A549 (cell line): ENCODE results near the gene DEFB118. TPM values are rescaled to one million over a fixed set of nuclear protein-coding genes. Genes with fewer than 3 reads are reported as not detected.

Experiments
- ATAC-seq, 2 experiments: fragments of 200-7000 bp in 1 of 2; fragments of >200 bp in 1 of 2; cut with Nextera tagmentation in 1 of 2; cut with Tn5 transposase in 1 of 2; 3 replicates each; pipeline versions ENCODE4 v1.8.0 to v1.9.1; 2018 to 2020; ENCODE audit warnings: mild to moderate bottlenecking in 1 of 2, moderate library complexity in 1 of 2
- CTCF ChIA-PET: fragments of 300-600 bp; sonication (Branson Sonifier 250); formaldehyde crosslinking; extraction: SDS; loops from one replicate; lab custom pipeline; 2021; ENCODE audit warnings: antibody characterized with exemption, inconsistent platforms; lab: Yijun Ruan, JAX
- POLR2A ChIA-PET: fragments of 350-600 bp; formaldehyde crosslinking; extraction: SDS; loops from one replicate; lab custom pipeline; 2021; ENCODE audit warnings: antibody characterized with exemption, inconsistent platforms; lab: Yijun Ruan, JAX
- DNase-seq, 2 experiments: peaks; one replicate each; pipeline versions ENCODE4 v3.0.0 to v3.0.0-alpha.2; 2011 to 2016; ENCODE audit warnings: low read depth in 1 of 2, low spot score in 1 of 2
- FAIRE-seq: peaks from 2 replicates; lab custom pipeline; 2011; peaks lifted over from hg19 to GRCh38; lab: Jason Lieb, UNC
- H3K27ac ChIP-seq, 2 experiments: fragments of >200 bp; sonication (Bioruptor Twin); formaldehyde crosslinking; 3 replicates each; pipeline ENCODE4 v1.5.1; 2016 to 2017
- H3K4me1 ChIP-seq: fragments of >200 bp; sonication (Bioruptor Twin); formaldehyde crosslinking; 3 replicates; pipeline ENCODE4 v1.6.1; 2016
- H3K4me2 ChIP-seq: fragments of >200 bp; sonication (Bioruptor Twin); formaldehyde crosslinking; 3 replicates; pipeline ENCODE4 v1.6.1; 2016
- H3K4me3 ChIP-seq: fragments of >200 bp; sonication (Bioruptor Twin); formaldehyde crosslinking; 3 replicates; pipeline ENCODE4 v1.5.1; 2016
- H3K9me3 ChIP-seq: fragments of >200 bp; sonication (Bioruptor Twin); formaldehyde crosslinking; 3 replicates; pipeline ENCODE4 v1.6.1; 2016
- BHLHE40 ChIP-seq: IDR thresholded peaks from 2 replicates; pipeline ENCODE4 v1.6.1; 2012; ENCODE audit warnings: low read depth, low read length, inconsistent platforms
- CBX8 ChIP-seq: fragments of 200-600 bp; sonication (generic); IDR thresholded peaks from 2 replicates; pipeline ENCODE4 v1.6.1; 2016
- CHD2 ChIP-seq: fragments of 150-350 bp; IDR thresholded peaks from 2 replicates; pipeline ENCODE4 v1.6.1; 2014; ENCODE audit warnings: low read length; ENCODE audit not compliant: partially characterized antibody
- E2F6 ChIP-seq: IDR thresholded peaks from 2 replicates; pipeline ENCODE4 v1.6.1; 2012; ENCODE audit warnings: low read depth, borderline replicate concordance
- EHMT2 ChIP-seq: fragments of 200-600 bp; sonication (generic); IDR thresholded peaks from 2 replicates; pipeline ENCODE4 v1.6.1; 2016; ENCODE audit warnings: antibody characterized with exemption, low read depth, mild to moderate bottlenecking, moderate library complexity
- ELK1 ChIP-seq: fragments of 150-350 bp; IDR thresholded peaks from 2 replicates; pipeline ENCODE4 v1.6.1; 2014; ENCODE audit warnings: low read depth, mild to moderate bottlenecking, low read length
- EP300 ChIP-seq, 2 experiments: fragments of >200 bp; sonication (Bioruptor Twin); formaldehyde crosslinking; IDR thresholded peaks; 2 replicates in 1 of 2; 3 replicates in 1 of 2; pipeline ENCODE4 v1.6.1; 2016 to 2017
- FOSL2 ChIP-seq, 2 experiments: fragments of 450-650 bp in 1 of 2; fragments of >200 bp in 1 of 2; sonication (Bioruptor Twin) in 1 of 2; formaldehyde crosslinking; IDR thresholded peaks; 2 replicates each; pipeline versions ENCODE4 v1.5.0 to v1.6.1; 2016 to 2020; ENCODE audit warnings: mild to moderate bottlenecking in 1 of 2, moderate library complexity in 1 of 2
- GATA3 ChIP-seq: IDR thresholded peaks from 2 replicates; pipeline ENCODE4 v1.6.1; 2012; ENCODE audit warnings: borderline replicate concordance
- HOXB13 ChIP-seq: fragments of 250-450 bp; sonication (Bioruptor Pico); IDR thresholded peaks from 2 replicates; pipeline ENCODE4 v1.5.0; 2020; ENCODE audit warnings: low read depth, mild to moderate bottlenecking, moderate library complexity
- KDM1A ChIP-seq: fragments of 200-600 bp; sonication (generic); IDR thresholded peaks from 2 replicates; pipeline ENCODE4 v1.6.1; 2016; ENCODE audit warnings: low read depth, mild to moderate bottlenecking
- MAX ChIP-seq: IDR thresholded peaks from 2 replicates; pipeline ENCODE4 v1.6.1; 2012
- MYC ChIP-seq: IDR thresholded peaks from 2 replicates; pipeline ENCODE4 v1.6.1; 2012; ENCODE audit warnings: mild to moderate bottlenecking, inconsistent platforms, low read length, improper control_type of control experiment, borderline replicate concordance
- NFE2L2 ChIP-seq: fragments of 150-350 bp; conservative IDR thresholded peaks from 2 replicates; pipeline ENCODE4 v1.6.1; 2014; ENCODE audit warnings: low read length
- NPAS2 ChIP-seq: fragments of 250-450 bp; sonication (Bioruptor Pico); IDR thresholded peaks from 2 replicates; pipeline ENCODE4 v1.8.0; 2022; ENCODE audit warnings: mild to moderate bottlenecking, moderate library complexity, borderline replicate concordance
- NR3C1 ChIP-seq: fragments of >200 bp; sonication (Bioruptor Twin); formaldehyde crosslinking; IDR thresholded peaks from 3 replicates; pipeline ENCODE4 v1.6.1; 2017
- RAD21 ChIP-seq, 2 experiments: fragments of >200 bp in 1 of 2; sonication (Bioruptor Twin) in 1 of 2; formaldehyde crosslinking in 1 of 2; IDR thresholded peaks in 1 of 2; conservative IDR thresholded peaks in 1 of 2; 2 replicates in 1 of 2; 3 replicates in 1 of 2; pipeline ENCODE4 v1.6.1; 2012 to 2018; ENCODE audit warnings: inconsistent platforms in 1 of 2
- RCOR1 ChIP-seq: fragments of 150-350 bp; IDR thresholded peaks from 2 replicates; pipeline ENCODE4 v1.6.1; 2014; ENCODE audit warnings: antibody characterized with exemption, low read length, low read depth
- RNF2 ChIP-seq: fragments of 200-600 bp; sonication (generic); IDR thresholded peaks from 2 replicates; pipeline ENCODE4 v1.6.1; 2016; ENCODE audit warnings: low read depth, mild to moderate bottlenecking, antibody characterized with exemption, moderate library complexity, borderline replicate concordance
- SREBF2 ChIP-seq: fragments of 450-650 bp; IDR thresholded peaks from 2 replicates; pipeline ENCODE4 v1.6.1; 2014; ENCODE audit warnings: mild to moderate bottlenecking, moderate library complexity
- TFCP2L1 ChIP-seq: fragments of 250-450 bp; sonication (Bioruptor Pico); IDR thresholded peaks from 2 replicates; pipeline ENCODE4 v1.5.0; 2021; ENCODE audit warnings: mild to moderate bottlenecking
- TP53 ChIP-seq: fragments of 250-450 bp; sonication (Bioruptor Pico); IDR thresholded peaks from 2 replicates; pipeline ENCODE4 v1.5.0; 2021; ENCODE audit warnings: mild to moderate bottlenecking, moderate library complexity
- ZFP36 ChIP-seq: fragments of 450-650 bp; IDR thresholded peaks from 2 replicates; pipeline ENCODE4 v1.6.1; 2014; ENCODE audit warnings: borderline replicate concordance; ENCODE audit not compliant: partially characterized antibody
- ZSCAN20 ChIP-seq: fragments of 250-450 bp; sonication (Bioruptor Pico); IDR thresholded peaks from 2 replicates; pipeline ENCODE4 v1.8.0; 2022; ENCODE audit warnings: mild to moderate bottlenecking, moderate library complexity
- WGBS: methylation state at CpG from one replicate; pipeline ENCODE4 v1.1.6; 2017; ENCODE audit errors: missing lambda C conversion rate; 5-methylcytosine and 5-hydroxymethylcytosine counted together
- polyA plus RNA-seq, 4 experiments: library from polyadenylated mRNA; depleted of rRNA in 3 of 4; stranded (reverse); fragments of >200 nt; fragmentation: RNase III in 1 of 4; extraction: RNeasy Plus Mini Kit Qiagen cat#74134 plus additional on column Dnase treatment in 1 of 4; gene quantifications; 2 replicates in 3 of 4; 3 replicates in 1 of 4; pipeline ENCODE4 v1.2.3, GENCODE V29; 2011 to 2017
- TF ChIP-seq, protein P1 (sequence below): fragments of >200 bp; sonication (Bioruptor Twin); formaldehyde crosslinking; IDR thresholded peaks from 2 replicates; pipeline ENCODE4 v1.6.1; 2016
- TF ChIP-seq, protein P2 (sequence below): fragments of 450-650 bp; IDR thresholded peaks from 2 replicates; pipeline ENCODE4 v1.6.1; 2014; ENCODE audit warnings: antibody characterized with exemption
- TF ChIP-seq, protein P3 (sequence below): fragments of 250-450 bp; sonication (Bioruptor Pico); IDR thresholded peaks from 2 replicates; pipeline ENCODE4 v1.5.0; 2021; ENCODE audit warnings: mild to moderate bottlenecking, moderate library complexity, borderline replicate concordance

The DEFB118 gene
- polyA plus RNA-seq, 2 of the 4 experiments (the other 2 are of a cell fraction), result not detected

- no peak for TF ChIP-seq RCOR1
- no peak for TF ChIP-seq NPAS2 (CRISPR knock-in tag)
- TF ChIP-seq EP300 (IDR thresholded peaks at IDR 0.05), result no peak
- TF ChIP-seq, protein P1, sequence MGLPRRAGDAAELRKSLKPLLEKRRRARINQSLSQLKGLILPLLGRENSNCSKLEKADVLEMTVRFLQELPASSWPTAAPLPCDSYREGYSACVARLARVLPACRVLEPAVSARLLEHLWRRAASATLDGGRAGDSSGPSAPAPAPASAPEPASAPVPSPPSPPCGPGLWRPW, result no peak
- TF ChIP-seq MAX, result no peak
- TF ChIP-seq TFCP2L1 (CRISPR knock-in tag), result no peak
- TF ChIP-seq RNF2, result no peak
- no peak for TF ChIP-seq RAD21 (conservative IDR thresholded peaks at IDR 0.05 in 1 of 2, IDR thresholded peaks at IDR 0.05 in 1 of 2)
- no peak for TF ChIP-seq NFE2L2
- no peak for TF ChIP-seq GATA3
- TF ChIP-seq FOSL2 (IDR thresholded peaks at IDR 0.05), result no peak
- no peak for TF ChIP-seq FOSL2 (CRISPR knock-in tag; IDR thresholded peaks at IDR 0.05)
- TF ChIP-seq CBX8, result no peak
- TF ChIP-seq TP53 (CRISPR knock-in tag), result no peak
- TF ChIP-seq HOXB13, result no peak
- TF ChIP-seq ELK1, result no peak
- no peak for TF ChIP-seq EHMT2
- no peak for TF ChIP-seq NR3C1
- no peak for TF ChIP-seq MYC
- FAIRE-seq (no peak), DNase-seq (no peak), ATAC-seq (no peak)
- 0% methylated on average over 1 of the region's 1 CpG for WGBS
- H3K4me3 ChIP-seq, result no peak within 1 kb of the TSS
- CTCF ChIA-PET, result interaction anchor here (0.9 to 1.6 kb wide), 4 partner anchors 13 to 113 kb away, joined by 3 to 4 read pairs (median 3); no protein-coding TSS in a partner anchor
- H3K27ac ChIP-seq, result no peak within 1 kb of the TSS
- POLR2A ChIA-PET, result no interaction called here
- H3K4me1 ChIP-seq, result no peaks in the 10 kb centered on the region
- no peaks in the 10 kb centered on the region for H3K9me3 ChIP-seq
- H3K4me2 ChIP-seq, result no peak within 1 kb of the TSS
These were observed 22.1 kb downstream of the DEFB118 start, which contains the start of gene DEFB119 for GRCh38 chr20:31390490-31390889. Gene DEFB119 (minus strand): TSS chr20:31390590. CDS start chr20:31390483, 107 bp downstream.

GRCh38 chr20:31392836-31393235 is 24.4 kb downstream of the DEFB118 start:
- CTCF ChIA-PET, result interaction anchor here (1.0 kb wide), 1 partner anchor 20 kb away, joined by 5 read pairs; no protein-coding TSS in a partner anchor
- Histone ChIP-seq H3K27ac (no peak overlapping the region), H3K4me1 (no peaks in the 10 kb centered on the region), H3K9me3 (no peaks in the 10 kb centered on the region), H3K4me2 (no peak overlapping the region), H3K4me3 (no peak overlapping the region)
- FAIRE-seq, result no peak
- no peak for ATAC-seq
- TF ChIP-seq, protein P2, sequence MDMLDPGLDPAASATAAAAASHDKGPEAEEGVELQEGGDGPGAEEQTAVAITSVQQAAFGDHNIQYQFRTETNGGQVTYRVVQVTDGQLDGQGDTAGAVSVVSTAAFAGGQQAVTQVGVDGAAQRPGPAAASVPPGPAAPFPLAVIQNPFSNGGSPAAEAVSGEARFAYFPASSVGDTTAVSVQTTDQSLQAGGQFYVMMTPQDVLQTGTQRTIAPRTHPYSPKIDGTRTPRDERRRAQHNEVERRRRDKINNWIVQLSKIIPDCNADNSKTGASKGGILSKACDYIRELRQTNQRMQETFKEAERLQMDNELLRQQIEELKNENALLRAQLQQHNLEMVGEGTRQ, result peak; percentile 55
- TF ChIP-seq MYC, result no peak
- no peak for DNase-seq
- POLR2A ChIA-PET, result no interaction called here
- WGBS, result 2% methylated on average over 2 of the region's 2 CpGs

- DNase-seq (no peak), ATAC-seq (no peak), FAIRE-seq (no peak)
- Histone ChIP-seq H3K4me2 (no peak overlapping the region), H3K9me3 (no peaks in the 10 kb centered on the region), H3K4me3 (no peak overlapping the region), H3K4me1 (no peaks in the 10 kb centered on the region), H3K27ac (no peak overlapping the region)
- POLR2A ChIA-PET, result no interaction called here
- no peak for TF ChIP-seq KDM1A
- TF ChIP-seq CHD2, result no peak
- TF ChIP-seq E2F6, result no peak
- TF ChIP-seq ZFP36, result no peak
- TF ChIP-seq, protein P3, sequence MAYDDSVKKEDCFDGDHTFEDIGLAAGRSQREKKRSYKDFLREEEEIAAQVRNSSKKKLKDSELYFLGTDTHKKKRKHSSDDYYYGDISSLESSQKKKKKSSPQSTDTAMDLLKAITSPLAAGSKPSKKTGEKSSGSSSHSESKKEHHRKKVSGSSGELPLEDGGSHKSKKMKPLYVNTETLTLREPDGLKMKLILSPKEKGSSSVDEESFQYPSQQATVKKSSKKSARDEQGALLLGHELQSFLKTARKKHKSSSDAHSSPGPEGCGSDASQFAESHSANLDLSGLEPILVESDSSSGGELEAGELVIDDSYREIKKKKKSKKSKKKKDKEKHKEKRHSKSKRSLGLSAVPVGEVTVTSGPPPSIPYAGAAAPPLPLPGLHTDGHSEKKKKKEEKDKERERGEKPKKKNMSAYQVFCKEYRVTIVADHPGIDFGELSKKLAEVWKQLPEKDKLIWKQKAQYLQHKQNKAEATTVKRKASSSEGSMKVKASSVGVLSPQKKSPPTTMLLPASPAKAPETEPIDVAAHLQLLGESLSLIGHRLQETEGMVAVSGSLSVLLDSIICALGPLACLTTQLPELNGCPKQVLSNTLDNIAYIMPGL (CRISPR knock-in tag), result no peak
- no peak for TF ChIP-seq TFCP2L1 (CRISPR knock-in tag)
- no peak for TF ChIP-seq BHLHE40
- TF ChIP-seq ZSCAN20, result no peak
- TF ChIP-seq RAD21 (conservative IDR thresholded peaks at IDR 0.05 in 1 of 2, IDR thresholded peaks at IDR 0.05 in 1 of 2), result no peak
- TF ChIP-seq SREBF2, result no peak
- TF ChIP-seq MAX, result no peak
- WGBS, result 1% methylated on average over 3 of the region's 3 CpGs
- CTCF ChIA-PET, result interaction anchor here (1.0 kb wide), 1 partner anchor 9 kb away, joined by 3 read pairs; no protein-coding TSS in a partner anchor
These were observed 26.5 kb downstream of the DEFB118 start for GRCh38 chr20:31394900-31395299.
